ENCODE results near the gene CR1L.
"Not testable (repeated sequence)": the region's sequence is repeated elsewhere in the genome, so short reads cannot be mapped to it uniquely, and the experiment has no call there.

The CR1L gene

GRCh38 chr1:207659545-207660153 is 14.7 kb downstream of the CR1L start:
- Histone ChIP-seq H3K9ac (no peak overlapping the region), H3K79me2 (no peaks in the 10 kb centered on the region), H3K27ac (no peak overlapping the region), H3K4me2 (ENCODE audit: low read length) (no peak overlapping the region), H3K4me3 (ENCODE audit: low read depth, low read length) (no peak overlapping the region), H2AFZ (no peak overlapping the region), H3K9me3 (ENCODE audit: control insufficient read depth, low read length) (no peaks in the 10 kb centered on the region), H3K4me1 (no peaks in the 10 kb centered on the region), H3K27me3 (ENCODE audit: control insufficient read depth, insufficient read depth, low read length) (no peaks in the 10 kb centered on the region), H3K36me3 (ENCODE audit: control insufficient read depth, insufficient read depth, low read length) (no peaks in the 10 kb centered on the region)
- TF ChIP-seq CTCF (IDR thresholded peaks at IDR 0.05): no peak

GRCh38 chr1:207661420-207661819 is 16.5 kb downstream of the CR1L start:
- not testable (repeated sequence) for H2AFZ ChIP-seq; H3K9ac ChIP-seq; H3K36me3 ChIP-seq (ENCODE audit: control insufficient read depth, insufficient read depth, low read length); H3K9me3 ChIP-seq (ENCODE audit: control insufficient read depth, low read length); H3K79me2 ChIP-seq; H3K4me2 ChIP-seq (ENCODE audit: low read length); H3K27me3 ChIP-seq (ENCODE audit: control insufficient read depth, insufficient read depth, low read length); H3K4me3 ChIP-seq (ENCODE audit: low read depth, low read length); H3K27ac ChIP-seq; H3K4me1 ChIP-seq

- Histone ChIP-seq H3K79me2 (no peaks in the 10 kb centered on the region), H3K4me3 (ENCODE audit: low read depth, low read length) (no peak overlapping the region), H3K4me1 (no peaks in the 10 kb centered on the region), H3K4me2 (ENCODE audit: low read length) (no peak overlapping the region), H3K27ac (no peak overlapping the region), H3K36me3 (ENCODE audit: control insufficient read depth, insufficient read depth, low read length) (peaks cover 3% of the 10 kb centered on the region), H3K27me3 (ENCODE audit: control insufficient read depth, insufficient read depth, low read length) (no peaks in the 10 kb centered on the region), H3K9ac (no peak overlapping the region), H2AFZ (no peak overlapping the region), H3K9me3 (ENCODE audit: control insufficient read depth, low read length) (no peaks in the 10 kb centered on the region)
- TF ChIP-seq CTCF (IDR thresholded peaks at IDR 0.05): no peak
Measured at GRCh38 chr1:207666342-207666741, 21.4 kb downstream of the CR1L start.

DNA sequence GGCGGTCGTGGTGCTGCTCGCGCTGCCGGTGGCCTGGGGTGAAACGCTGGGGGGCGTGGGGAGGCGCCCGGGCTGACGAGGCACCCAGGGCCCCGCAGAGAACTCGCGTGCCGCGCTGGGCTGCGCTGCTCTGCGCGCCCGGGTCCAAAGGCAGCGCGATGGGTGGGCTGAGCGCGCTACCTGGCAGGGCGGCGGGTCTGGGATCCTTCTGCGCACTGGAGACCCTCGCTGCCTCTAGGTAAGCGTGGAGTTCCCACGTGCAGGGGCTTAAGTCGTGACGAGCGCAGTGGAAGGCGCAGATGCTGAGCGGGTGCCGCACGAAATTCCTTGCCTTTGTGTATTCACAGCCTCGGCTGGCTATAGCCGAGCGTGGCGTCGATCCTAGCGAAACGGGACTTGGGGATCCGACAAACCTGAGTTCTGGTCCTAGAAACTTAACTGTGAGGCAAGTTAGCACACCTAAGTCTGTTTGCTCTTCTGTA is 24.6 kb downstream of the CR1L start:
- no peak overlapping the region for H3K27ac ChIP-seq
- H3K4me2 ChIP-seq (ENCODE audit: low read length): no peak overlapping the region
- no peak overlapping the region for H3K4me3 ChIP-seq (ENCODE audit: low read depth, low read length)
- H3K79me2 ChIP-seq: no peaks in the 10 kb centered on the region
- H3K9me3 ChIP-seq (ENCODE audit: control insufficient read depth, low read length): no peaks in the 10 kb centered on the region
- TF ChIP-seq CTCF (IDR thresholded peaks at IDR 0.05): no peak
- no peak overlapping the region for H3K9ac ChIP-seq
- peak overlapping the region; percentile 42 for H2AFZ ChIP-seq
- no peaks in the 10 kb centered on the region for H3K4me1 ChIP-seq
- peaks cover 3% of the 10 kb centered on the region for H3K36me3 ChIP-seq (ENCODE audit: control insufficient read depth, insufficient read depth, low read length)
- H3K27me3 ChIP-seq (ENCODE audit: control insufficient read depth, insufficient read depth, low read length): no peaks in the 10 kb centered on the region

GRCh38 chr1:207670192-207670591 is 25.3 kb downstream of the CR1L start:
- Histone ChIP-seq H2AFZ (no peak overlapping the region), H3K9ac (no peak overlapping the region), H3K4me3 (ENCODE audit: low read depth, low read length) (no peak overlapping the region), H3K27ac (no peak overlapping the region), H3K27me3 (ENCODE audit: control insufficient read depth, insufficient read depth, low read length) (no peaks in the 10 kb centered on the region), H3K4me1 (no peaks in the 10 kb centered on the region), H3K79me2 (no peaks in the 10 kb centered on the region), H3K9me3 (ENCODE audit: control insufficient read depth, low read length) (no peaks in the 10 kb centered on the region), H3K36me3 (ENCODE audit: control insufficient read depth, insufficient read depth, low read length) (peaks cover 3% of the 10 kb centered on the region), H3K4me2 (ENCODE audit: low read length) (no peak overlapping the region)
- no peak for TF ChIP-seq CTCF (IDR thresholded peaks at IDR 0.05)

All from parathyroid adenoma (tissue), 2 donors.